ENCODE measurements around the gene RFTN1. TPM values are rescaled to one million over a fixed set of nuclear protein-coding genes. Genes with fewer than 3 reads are reported as not detected.

RFTN1 gene
- total and polyA plus RNA-seq, 4 donors, result 4.4 to 20.4 (median 11.9) TPM

- Histone ChIP-seq H3K27me3 (ENCODE audit: control insufficient read depth in 4 of 4, insufficient read depth in 4 of 4, low read length in 3 of 4) (no peaks in the 10 kb centered on the region), H3K4me3 (ENCODE audit: low read depth in 1 of 3, low read length in 3 of 3) (no peak overlapping the region), H3K9ac (ENCODE audit: low read depth in 1 of 2, low read length in 2 of 2) (no peak overlapping the region), H3K27ac (ENCODE audit: low read depth in 1 of 2, low read length in 2 of 2) (no peak overlapping the region), H3K36me3 (ENCODE audit: control insufficient read depth in 4 of 4, insufficient read depth in 3 of 4, low read depth in 1 of 4, low read length in 3 of 4) (peaks cover 0 to 14% (median 7%) of the 10 kb centered on the region in 4 donors), H3K4me1 (ENCODE audit: control insufficient read depth in 4 of 4, insufficient read depth in 4 of 4, low read length in 3 of 4) (peaks cover 0 to 3% (median 0%) of the 10 kb centered on the region in 4 donors), H3K9me3 (ENCODE audit: control insufficient read depth in 4 of 4, low read length in 3 of 4) (no peaks in the 10 kb centered on the region)
- DNase-seq (ENCODE audit: low spot score), result no peak
- no peak for TF ChIP-seq CTCF (IDR thresholded peaks at IDR 0.05; ENCODE audit: low read depth, low read length, missing input control)
- WGBS, result 93% methylated on average over 5 of the region's 5 CpGs
These were observed 84.9 kb downstream of the RFTN1 start for GRCh38 chr3:16428612-16429011.

- H3K4me1 ChIP-seq (ENCODE audit: control insufficient read depth in 4 of 4, insufficient read depth in 4 of 4, low read length in 3 of 4), result peaks cover 0 to 3% (median 0%) of the 10 kb centered on the region in 4 donors
- TF ChIP-seq HNF4A (conservative IDR thresholded peaks at IDR 0.05) (peak; percentile 14 to 70), REST (IDR thresholded peaks at IDR 0.05) (no peak), EGR1 (IDR thresholded peaks at IDR 0.05; ENCODE audit: low read depth in 2 of 2) (no peak), RXRA (IDR thresholded peaks at IDR 0.05) (peak in 1 of 2 donors; percentile 72), TAF1 (conservative IDR thresholded peaks at IDR 0.05) (no peak), FOXA2 (IDR thresholded peaks at IDR 0.05) (no peak), SP1 (IDR thresholded peaks at IDR 0.05) (peak; percentile 20), ATF3 (IDR thresholded peaks at IDR 0.05) (peak; percentile 79), RAD21 (IDR thresholded peaks at IDR 0.05) (peak; percentile 19 to 29), NR2F2 (IDR thresholded peaks at IDR 0.05) (peak; percentile 87), JUND (IDR thresholded peaks at IDR 0.05) (peak; percentile 83 to 96)
- no peaks in the 10 kb centered on the region for H3K9me3 ChIP-seq (ENCODE audit: control insufficient read depth in 4 of 4, low read length in 3 of 4)
- H3K4me3 ChIP-seq (ENCODE audit: low read depth in 1 of 3, low read length in 3 of 3), result no peak overlapping the region
- 61% methylated on average over 5 of the region's 5 CpGs for WGBS
- H3K9ac ChIP-seq (ENCODE audit: low read depth in 1 of 2, low read length in 2 of 2), result no peak overlapping the region
- H3K27ac ChIP-seq (ENCODE audit: low read depth in 1 of 2, low read length in 2 of 2), result peak overlapping the region; percentile 24 to 35
- H3K36me3 ChIP-seq (ENCODE audit: control insufficient read depth in 4 of 4, insufficient read depth in 3 of 4, low read depth in 1 of 4, low read length in 3 of 4), result peaks cover 0 to 10% (median 2%) of the 10 kb centered on the region in 4 donors
- no peak for DNase-seq (ENCODE audit: low spot score)
- H3K27me3 ChIP-seq (ENCODE audit: control insufficient read depth in 4 of 4, insufficient read depth in 4 of 4, low read length in 3 of 4), result no peaks in the 10 kb centered on the region
These were observed 86.2 kb downstream of the RFTN1 start for GRCh38 chr3:16427103-16427965.

All from liver (tissue), 9 donors.